Right atrium auricular region (tissue), 2 donors: ENCODE data around the gene ARL6IP6. TPM values are rescaled to one million over a fixed set of nuclear protein-coding genes. Genes with fewer than 3 reads are reported as not detected.

ENCODE experiments used
- DNase-seq: peaks from one replicate; pipeline ENCODE4 v3.0.0-alpha.2; 2019; ENCODE audit warnings: low spot score
- H3K27ac ChIP-seq, 2 donors: fragments of 200-600 bp; sonication (generic); 1 replicate in 1 of 2; 2 replicates in 1 of 2; pipeline ENCODE4 v1.5.1; 2016 to 2019
- H3K27me3 ChIP-seq, 2 donors: fragments of 200-600 bp; sonication (generic); one replicate each; pipeline versions ENCODE4 v1.5.1 to v1.6.0; 2017 to 2019
- H3K36me3 ChIP-seq: fragments of 200-600 bp; sonication (generic); one replicate; pipeline ENCODE4 v1.5.1; 2016
- H3K4me1 ChIP-seq, 2 donors: fragments of 200-600 bp; sonication (generic); one replicate each; pipeline versions ENCODE4 v1.5.1 to v1.6.0; 2017 to 2019
- H3K4me3 ChIP-seq, 2 donors: fragments of 200-600 bp; sonication (generic); 1 replicate in 1 of 2; 2 replicates in 1 of 2; pipeline ENCODE4 v1.5.1; 2017 to 2019; ENCODE audit warnings: mild to moderate bottlenecking in 1 of 2, moderate library complexity in 1 of 2
- H3K9me3 ChIP-seq, 2 donors: fragments of 200-600 bp; sonication (generic); one replicate each; pipeline ENCODE4 v1.5.1; 2019
- CTCF ChIP-seq, 2 donors: fragments of 200-600 bp; sonication (generic); IDR thresholded peaks; one replicate each; pipeline ENCODE4 v1.5.1; 2019; ENCODE audit warnings: antibody characterized with exemption in 2 of 2
- total RNA-seq, 2 donors: library from RNA; depleted of rRNA; stranded (reverse); fragments of >200 nt; gene quantifications; one replicate each; pipeline ENCODE4 v1.1.0, GENCODE V29; 2016

Gene ARL6IP6
- total RNA-seq, 2 donors from 2014 or later: 7.5 to 10.0 TPM

- DNase-seq: no peak
- H3K9me3 ChIP-seq: no peaks in the 10 kb centered on the region
- peaks cover 6% of the 10 kb centered on the region for H3K36me3 ChIP-seq
- H3K27ac ChIP-seq: no peak overlapping the region
- H3K4me3 ChIP-seq: no peak overlapping the region
- no peaks in the 10 kb centered on the region for H3K27me3 ChIP-seq
- no peak for TF ChIP-seq CTCF (IDR thresholded peaks at IDR 0.05)
- H3K4me1 ChIP-seq: no peaks in the 10 kb centered on the region
These were observed 45.2 kb downstream of the ARL6IP6 start for GRCh38 chr2:152763651-152764050.

DNA sequence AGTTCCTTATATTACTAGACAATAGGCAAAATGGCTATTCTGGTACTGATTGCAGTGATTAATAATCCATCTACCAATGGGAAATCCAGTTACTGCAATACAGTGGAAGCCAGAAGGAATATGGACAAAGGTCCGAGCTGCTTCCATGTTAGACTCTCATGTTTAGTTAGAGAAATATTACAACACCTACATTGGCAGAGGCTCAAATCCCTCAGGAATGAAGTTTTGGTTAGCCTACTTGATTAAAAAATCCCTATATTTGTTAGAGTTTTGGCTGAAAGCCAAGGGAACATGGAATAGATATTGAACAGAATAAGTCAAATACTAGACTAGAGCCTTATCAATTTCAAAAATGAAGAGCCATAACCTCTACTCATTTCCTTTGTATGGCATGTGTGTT is 48.5 kb downstream of the ARL6IP6 start:
- H3K4me3 ChIP-seq: no peak overlapping the region
- no peak for TF ChIP-seq CTCF (IDR thresholded peaks at IDR 0.05)
- no peaks in the 10 kb centered on the region for H3K27me3 ChIP-seq

DNA sequence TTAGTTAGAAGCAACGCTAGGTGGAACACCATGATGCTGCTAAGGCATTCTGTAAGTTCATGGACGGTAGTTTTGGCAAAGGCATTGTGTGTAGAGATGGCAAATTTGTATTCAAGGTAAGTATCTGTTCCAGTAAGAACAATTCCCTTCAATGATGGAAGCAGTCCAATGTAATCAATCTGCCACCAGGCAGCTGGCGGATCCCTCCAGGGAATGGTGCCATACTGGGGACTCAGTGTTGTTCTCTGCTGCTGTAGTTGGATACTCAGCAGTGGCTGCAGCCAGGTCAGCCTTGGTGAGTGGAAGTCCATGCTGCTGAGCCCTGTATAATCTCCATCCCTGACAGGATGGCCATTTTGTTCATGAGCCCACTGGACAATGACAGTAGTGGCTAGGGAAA is 62.8 kb downstream of the ARL6IP6 start:
- Histone ChIP-seq H3K36me3 (no peaks in the 10 kb centered on the region), H3K27ac (no peak overlapping the region), H3K27me3 (no peaks in the 10 kb centered on the region), H3K9me3 (no peaks in the 10 kb centered on the region), H3K4me3 (no peak overlapping the region), H3K4me1 (no peaks in the 10 kb centered on the region)
- DNase-seq: no peak
- TF ChIP-seq CTCF (IDR thresholded peaks at IDR 0.05): no peak

More for the DNA sequence above, 48.5 kb downstream of the ARL6IP6 start:
- Histone ChIP-seq H3K27ac (no peak overlapping the region), H3K9me3 (no peaks in the 10 kb centered on the region), H3K4me1 (no peaks in the 10 kb centered on the region), H3K36me3 (no peaks in the 10 kb centered on the region)
- no peak for DNase-seq

DNA sequence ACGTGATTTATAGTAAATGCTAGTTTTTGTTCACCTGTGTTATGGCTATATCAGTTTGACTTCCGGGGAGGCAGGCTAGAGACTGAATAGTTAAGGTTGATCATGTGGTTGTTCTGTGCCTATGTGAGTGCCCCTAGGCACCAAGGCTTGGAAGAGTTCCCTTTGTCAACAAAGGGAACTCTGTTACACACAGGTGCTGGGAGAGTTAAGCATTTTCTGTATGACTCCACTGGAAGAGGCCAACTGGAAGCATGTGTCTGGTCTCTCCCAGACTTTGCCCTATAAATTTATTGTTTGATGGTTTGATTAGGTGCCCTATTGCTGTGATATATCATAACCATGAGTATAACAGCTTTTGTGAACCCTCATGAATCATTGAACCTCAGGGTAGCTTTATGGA is 63.8 kb downstream of the ARL6IP6 start:
- Histone ChIP-seq H3K9me3 (no peaks in the 10 kb centered on the region), H3K4me1 (no peaks in the 10 kb centered on the region), H3K4me3 (no peak overlapping the region), H3K27ac (no peak overlapping the region), H3K27me3 (no peaks in the 10 kb centered on the region), H3K36me3 (no peaks in the 10 kb centered on the region)
- TF ChIP-seq CTCF (IDR thresholded peaks at IDR 0.05): no peak
- no peak for DNase-seq

- Histone ChIP-seq H3K4me3 (no peak overlapping the region), H3K27me3 (no peaks in the 10 kb centered on the region), H3K36me3 (no peaks in the 10 kb centered on the region), H3K4me1 (no peaks in the 10 kb centered on the region), H3K27ac (no peak overlapping the region), H3K9me3 (no peaks in the 10 kb centered on the region)
- TF ChIP-seq CTCF (IDR thresholded peaks at IDR 0.05): no peak
- DNase-seq: no peak
These were observed 72.5 kb downstream of the ARL6IP6 start for GRCh38 chr2:152790883-152791282.

GRCh38 chr2:152791979-152792378 is 73.6 kb downstream of the ARL6IP6 start:
- DNase-seq: no peak
- Histone ChIP-seq H3K36me3 (no peaks in the 10 kb centered on the region), H3K27ac (no peak overlapping the region), H3K4me3 (no peak overlapping the region), H3K27me3 (no peaks in the 10 kb centered on the region), H3K4me1 (no peaks in the 10 kb centered on the region), H3K9me3 (no peaks in the 10 kb centered on the region)
- no peak for TF ChIP-seq CTCF (IDR thresholded peaks at IDR 0.05)
